Right forelimb (tissue), 1 donor: ENCODE data around the gene TMEM37.
A peak's percentile ranks its signal among the peaks of the same experiment; 100 is the strongest.
"Not testable (repeated sequence)": the region's sequence is repeated elsewhere in the genome, so short reads cannot be mapped to it uniquely, and the experiment has no call there.

Source experiments
- DNase-seq: peaks from one replicate; pipeline ENCODE4 v3.0.0-alpha.2; 2018

Gene TMEM37, protein sequence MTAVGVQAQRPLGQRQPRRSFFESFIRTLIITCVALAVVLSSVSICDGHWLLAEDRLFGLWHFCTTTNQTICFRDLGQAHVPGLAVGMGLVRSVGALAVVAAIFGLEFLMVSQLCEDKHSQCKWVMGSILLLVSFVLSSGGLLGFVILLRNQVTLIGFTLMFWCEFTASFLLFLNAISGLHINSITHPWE

DNA sequence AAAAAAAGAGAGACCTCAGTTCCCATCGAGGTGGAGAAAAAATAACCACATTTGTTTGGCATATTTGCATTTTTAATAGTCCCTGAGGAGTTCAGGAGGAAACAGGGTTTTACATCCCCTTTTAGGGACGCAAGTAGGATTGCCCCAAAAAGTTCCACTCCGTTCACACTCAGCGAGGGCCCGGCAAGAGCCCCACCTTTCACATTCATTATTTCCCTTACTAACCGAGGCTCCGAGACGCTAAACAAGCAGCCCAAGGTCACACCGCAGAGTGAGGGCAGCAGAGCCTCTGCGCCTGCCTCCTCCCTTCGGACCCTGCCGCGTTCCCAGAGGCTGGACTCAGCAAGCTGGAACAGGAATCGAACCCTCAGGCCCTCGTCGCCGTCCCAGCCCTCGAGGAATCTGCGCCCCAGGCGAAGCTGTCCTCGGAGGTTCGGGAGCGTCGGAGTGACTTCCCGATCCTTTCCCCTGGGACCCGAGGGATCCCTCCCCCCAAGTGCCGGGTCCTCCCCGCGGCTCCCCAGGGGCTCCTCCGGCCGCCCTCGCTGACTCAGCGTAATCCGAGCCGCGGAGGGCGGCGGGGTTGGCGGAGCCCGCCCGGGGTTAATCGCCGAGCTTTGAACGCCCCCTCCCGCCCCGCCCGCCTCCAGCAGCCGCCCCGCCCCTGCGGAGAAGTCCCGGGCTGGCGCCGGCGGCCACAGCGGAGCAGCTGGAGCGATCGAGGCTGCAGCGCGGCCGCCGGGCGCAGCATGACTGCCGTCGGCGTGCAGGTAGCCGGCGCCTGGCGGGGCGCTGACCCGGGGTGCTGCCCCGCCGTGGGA, at the start of gene TMEM37:
Gene TMEM37, plus strand, starts transcription at position 700 of the 821 bp plus-strand sequence. Its CDS starts 50 bp downstream, at position 750.
- peak; percentile 82 for DNase-seq

DNA sequence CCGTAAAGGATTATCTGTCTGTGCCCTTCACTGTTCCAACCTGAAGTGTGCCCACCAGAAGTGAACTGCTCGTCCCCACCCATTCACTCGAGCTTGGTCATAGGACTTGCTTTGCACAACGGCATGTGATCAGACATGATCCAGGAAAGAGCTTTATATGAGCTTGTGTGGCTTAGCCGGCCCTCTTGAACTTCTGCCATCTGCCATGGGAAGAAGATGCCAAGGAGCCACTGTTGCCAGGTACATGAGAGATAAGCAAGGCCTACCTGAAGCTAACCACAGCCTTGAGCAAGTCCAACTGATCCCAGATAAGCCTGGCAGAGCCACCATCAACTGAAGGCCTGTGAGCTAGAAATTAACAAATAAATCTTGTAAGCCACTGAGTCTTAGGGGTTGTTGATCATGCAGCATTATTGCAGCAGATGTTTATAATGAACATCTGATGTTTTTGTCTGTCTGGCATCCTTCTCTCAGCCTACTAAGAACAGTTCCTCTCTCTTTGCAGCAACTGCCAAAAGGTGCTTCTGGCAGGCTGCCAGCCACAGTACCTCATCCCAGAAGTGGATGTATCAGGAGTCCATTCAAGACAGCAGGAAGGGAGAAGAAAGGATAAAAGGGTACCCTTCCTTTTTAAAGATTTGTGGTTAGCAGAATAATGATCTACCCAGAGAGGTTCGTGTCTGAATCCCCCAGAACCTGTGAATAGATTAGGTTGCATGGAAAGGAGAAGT, 48.1 kb upstream of the TMEM37 start:
- DNase-seq, result no peak

DNA sequence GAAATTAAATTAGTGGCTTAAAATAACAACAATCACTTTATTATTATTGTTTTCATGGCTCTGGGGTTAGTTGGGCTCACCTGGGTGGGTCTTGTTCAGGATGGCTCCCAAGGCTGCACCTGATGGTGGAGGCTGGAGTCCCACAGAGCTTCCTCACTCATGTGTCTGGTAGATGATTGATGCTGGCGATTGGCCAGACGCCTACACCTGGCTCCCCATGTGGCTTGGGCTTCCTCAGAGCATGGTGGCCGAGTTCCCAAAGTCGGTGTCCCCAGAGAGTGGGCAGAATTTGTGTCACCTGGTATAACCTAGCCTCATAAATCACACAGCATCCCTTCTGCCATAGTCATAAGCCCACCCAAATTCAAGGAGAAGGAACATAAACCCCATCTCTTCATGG, 46.7 kb upstream of the TMEM37 start:
- no peak for DNase-seq

DNA sequence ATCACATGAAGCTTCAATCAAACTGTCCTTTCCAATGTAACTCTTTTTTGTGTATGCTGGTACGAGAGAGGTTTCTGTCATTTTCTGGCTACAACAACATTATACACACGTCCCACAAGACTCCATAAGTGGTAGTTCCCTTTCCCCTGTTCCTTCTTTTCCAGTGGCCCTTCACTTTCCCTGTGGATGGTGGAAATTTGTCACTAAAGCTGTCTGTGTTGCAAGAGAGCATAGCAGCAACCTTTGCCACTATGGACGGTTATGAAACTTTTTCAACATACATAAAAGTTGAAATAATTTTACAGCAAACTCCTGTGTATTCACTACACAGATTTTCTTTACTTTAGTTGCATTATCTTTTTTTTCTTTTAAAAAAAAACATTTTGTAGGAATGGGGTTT, 46.2 kb upstream of the TMEM37 start:
- DNase-seq, result no peak

DNA sequence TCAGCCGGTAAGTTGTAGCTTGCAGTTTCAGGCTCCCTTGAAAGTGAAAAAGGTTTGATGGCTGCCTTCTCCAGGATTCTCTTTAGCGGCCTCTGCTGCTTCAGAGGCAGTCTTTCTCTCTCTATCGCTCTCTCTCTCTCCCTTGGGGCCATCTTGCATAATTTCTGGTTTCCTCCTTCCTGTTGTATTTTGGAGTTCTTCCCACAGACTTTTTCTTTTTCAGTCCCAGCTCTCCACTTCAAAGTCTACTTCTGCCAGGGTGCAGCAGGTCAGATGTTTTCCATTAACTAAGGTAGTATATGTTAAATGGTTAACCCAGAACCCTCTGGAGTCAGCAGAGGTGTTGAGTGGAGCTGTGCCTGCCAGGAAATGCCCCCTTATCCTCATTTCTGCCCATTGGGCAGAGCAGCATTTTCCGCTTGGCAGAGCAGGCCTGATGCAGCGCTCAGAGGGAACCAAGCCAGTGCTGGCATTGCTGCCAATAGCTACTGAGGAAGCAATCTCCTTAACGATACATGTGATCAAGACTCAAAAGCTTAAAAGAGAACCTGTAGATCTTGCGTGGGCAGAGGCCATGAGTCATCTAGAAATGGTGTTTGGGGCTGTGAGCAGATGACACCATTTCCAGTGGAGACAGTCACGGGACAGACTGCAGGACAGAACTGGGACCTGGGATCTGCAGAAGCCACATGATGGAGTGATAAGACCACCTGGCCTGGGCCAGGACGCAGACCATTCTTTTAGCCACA, 44.1 kb upstream of the TMEM37 start:
- peak; percentile 71 for DNase-seq

DNA sequence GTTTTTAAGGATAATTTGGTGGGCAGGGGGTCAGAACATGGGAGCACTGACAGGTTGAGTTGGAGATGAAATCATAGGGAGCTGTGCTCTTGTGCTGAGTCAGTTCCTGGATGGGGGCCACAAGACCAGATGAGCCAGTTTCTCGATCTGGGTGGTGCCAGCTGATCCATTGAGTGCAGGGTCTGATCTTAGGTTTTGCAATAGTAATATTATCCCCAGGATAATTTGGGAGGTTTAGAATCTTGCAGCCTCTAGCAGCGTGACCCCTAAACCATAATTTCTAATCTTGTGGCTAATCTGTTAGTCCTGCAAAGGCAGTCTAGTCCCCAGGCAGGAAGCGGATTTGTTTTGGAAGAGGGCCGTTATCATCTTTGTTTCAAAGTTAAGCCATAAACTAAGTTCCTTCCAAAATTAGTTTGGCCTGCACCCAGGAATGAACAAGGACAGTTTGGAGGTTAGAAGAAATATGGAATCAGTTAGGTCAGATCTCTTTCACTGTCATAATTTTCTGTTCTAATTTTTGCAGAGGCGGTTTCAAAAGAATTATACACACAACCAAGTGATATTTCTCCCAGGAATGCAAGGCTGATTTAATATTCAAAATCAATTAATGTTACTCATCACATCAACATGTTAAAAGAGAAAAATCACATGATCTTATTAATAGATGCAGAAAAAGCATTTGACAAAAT, 41.9 kb upstream of the TMEM37 start:
- DNase-seq, result no peak

DNA sequence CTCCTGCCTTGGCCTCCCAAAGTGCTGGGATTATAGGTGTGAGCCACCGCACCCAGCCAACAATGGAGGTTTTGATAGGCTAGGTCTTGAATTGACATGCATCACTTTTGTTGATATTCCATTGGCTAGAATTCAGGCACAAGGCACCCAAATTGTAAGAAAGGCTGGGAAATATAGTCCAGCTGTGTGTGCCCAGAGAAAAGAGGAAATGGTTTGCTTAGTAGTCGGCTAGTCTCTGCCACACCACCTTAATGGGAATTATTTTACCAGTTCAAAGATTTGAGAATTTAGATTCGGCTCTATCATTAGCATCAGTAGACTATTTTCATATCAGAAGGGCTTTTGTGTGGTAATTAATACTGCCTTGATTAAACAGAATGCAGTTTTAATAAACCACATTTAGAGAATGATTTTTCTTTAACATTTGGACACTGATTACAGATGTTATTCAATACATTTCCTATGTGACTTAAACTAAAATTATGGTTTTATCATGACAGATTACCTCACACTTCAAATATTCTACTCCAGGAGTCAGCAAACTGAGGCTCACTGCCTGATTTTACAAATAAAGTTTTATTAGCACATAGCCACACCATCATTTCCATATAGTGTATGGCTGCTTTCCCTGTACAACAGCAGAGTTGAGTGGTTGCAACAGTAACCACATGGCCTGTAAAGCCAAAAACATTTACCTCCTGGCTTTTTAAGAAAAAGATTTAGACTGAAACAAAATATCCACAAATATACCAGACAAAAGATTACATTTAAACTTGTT, 37.5 kb upstream of the TMEM37 start:
- no peak for DNase-seq

DNA sequence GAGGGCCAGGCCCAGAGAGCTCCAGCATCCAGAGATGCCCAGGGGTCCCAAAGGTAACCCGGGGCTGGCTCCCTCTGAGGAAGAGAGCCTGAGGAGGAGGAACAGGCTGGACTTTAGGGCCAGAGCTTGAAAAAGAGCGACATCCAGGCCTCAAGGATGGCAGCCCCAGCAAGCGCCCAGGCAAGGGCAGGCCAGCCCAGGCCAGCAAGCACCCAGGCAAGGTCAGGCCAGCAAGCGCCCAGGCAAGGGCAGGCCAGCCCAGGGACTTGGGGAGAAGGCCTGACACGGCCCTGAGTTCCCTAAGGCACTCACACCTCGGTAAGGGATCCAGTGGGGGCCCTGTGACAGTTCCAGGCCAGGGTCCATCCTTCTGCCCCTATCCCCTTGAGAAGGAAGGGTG, 34.5 kb upstream of the TMEM37 start:
- no peak for DNase-seq

DNA sequence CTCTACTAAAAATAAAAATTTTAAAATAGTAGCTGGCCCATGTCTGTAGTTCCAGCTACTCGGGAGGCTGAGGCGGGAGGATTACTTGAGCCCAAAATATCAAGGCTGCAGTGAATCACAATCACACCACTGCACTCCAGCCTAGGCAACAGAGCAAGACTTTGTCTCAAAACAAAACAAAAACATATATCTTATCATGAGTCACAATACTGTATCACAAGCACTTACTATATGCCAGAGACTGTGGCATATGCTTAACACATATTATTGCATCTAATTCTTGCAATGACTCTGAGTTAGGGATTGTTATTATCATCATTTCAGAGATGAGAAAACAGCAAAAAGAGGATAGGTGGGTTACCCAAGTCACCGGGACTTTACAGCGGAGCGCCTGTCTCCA, 29.5 kb upstream of the TMEM37 start:
- DNase-seq, result no peak

DNA sequence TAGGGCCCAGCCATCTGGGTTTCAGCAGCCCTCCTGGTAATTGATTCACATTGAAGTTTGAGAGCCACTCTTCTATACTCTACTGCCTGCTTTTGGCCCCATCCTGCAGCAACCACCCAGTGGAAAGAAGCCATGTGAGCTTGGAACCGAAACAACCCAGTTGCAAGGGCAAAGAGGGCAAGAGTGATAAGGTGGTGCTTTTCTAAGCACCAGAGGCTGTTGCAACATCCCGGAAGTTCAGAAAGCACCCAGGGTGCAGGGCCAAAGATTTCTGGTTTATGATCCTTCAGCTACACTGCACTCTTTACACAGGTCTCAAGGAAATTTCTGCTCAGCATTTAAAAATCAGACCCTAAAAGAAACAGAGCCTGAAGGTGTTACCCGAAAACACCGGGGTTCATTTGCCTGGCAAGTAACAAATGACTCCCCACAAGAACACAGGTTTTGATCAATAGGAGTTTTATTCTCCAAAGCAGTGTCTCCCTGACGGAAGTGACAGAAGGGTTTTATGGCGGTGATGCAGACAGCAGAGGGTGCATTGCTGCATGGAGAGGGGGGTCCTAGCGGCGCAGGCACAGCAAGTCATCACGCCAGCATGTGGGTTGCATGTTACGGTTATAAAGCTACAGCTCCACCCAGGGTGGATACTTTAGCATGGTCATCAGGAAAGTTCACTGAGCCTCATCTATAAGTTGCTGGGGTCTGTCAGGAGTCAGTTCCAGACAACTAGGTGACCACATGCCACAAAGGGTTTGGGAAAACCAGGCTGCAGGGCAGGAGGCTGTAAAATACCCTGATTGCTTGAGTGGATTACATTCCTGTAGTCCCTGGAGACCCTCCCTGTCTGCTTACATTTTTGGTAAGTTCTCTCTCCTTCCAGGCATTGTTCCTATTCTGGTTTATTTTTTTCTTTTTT, 28.8 kb upstream of the TMEM37 start:
- no peak for DNase-seq

DNA sequence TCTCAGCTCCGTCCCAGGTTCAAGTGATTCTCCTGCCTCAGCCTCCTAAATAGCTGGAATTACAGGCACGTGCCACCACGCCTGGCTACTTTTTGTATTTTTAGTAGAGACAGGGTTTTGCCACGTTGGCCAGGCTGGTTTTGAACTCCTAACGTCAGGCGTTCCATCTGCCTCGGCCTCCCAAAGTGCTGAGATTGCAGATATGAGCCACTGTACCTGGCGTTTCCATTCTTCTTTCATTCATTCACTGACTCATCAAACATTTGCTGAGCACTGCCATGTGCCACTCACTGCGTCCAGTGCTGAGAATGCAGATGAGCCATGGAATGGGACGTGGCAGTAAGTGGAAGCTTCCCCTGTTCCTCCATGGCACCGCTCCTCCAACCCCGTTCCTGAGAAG, 28.0 kb upstream of the TMEM37 start:
- DNase-seq, result not testable (repeated sequence)

DNA sequence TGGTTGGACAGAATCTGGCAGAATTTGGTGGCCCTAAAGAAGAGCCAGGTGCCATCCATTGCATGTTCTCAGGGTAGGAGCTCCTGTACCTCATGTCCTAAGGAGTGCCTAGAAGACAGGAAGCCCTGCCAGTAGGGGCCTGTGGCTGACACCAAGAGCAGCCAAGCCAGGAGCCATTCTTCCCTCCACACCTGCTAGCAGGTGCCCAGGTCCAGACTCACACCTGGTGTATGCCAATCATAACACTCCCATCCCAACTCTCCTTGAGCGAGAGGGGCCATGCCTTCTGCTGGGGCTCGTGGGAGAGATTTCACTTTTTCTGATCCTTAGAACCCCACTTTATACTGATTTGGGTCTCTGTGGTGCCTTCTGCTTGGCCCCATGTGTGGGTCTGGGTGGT, 26.5 kb upstream of the TMEM37 start:
- no peak for DNase-seq

DNA sequence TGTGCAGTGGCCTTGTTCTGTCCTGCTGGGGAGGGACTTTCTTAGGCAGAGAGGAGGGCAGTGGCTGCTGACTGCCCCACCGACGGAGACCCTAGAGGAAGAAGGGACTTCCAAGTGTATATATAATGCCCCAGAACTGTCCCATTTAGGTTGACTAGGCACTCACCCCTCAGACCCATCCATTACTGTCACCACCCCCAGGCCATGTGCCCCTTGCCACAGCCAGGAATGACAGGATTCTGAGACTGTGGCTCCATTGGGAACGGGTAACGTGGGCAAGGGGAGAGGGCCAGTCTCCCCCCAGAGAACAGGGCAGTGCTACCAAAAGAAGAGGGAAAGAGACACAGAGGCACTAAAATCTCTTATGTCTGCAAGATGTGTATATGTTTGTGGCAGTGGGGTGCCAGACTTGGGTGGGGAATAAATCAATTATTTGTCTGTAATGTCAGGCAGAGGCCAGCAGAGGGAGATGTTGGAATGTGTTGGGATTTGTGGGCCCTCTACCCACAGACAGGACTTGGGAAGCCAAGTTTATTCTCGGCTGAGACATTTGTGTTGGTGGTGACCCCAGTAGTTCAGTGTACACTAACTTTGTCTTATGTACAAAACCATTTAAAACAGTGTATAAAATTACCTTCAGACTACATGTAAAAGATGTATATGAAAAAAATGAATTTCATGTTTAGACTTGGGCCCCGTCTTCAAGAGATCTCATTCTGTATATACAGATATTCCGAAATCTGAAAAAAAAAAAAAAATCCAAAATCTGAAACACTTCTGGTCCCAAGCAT, 24.0 kb upstream of the TMEM37 start:
- DNase-seq, result peak; percentile 58

DNA sequence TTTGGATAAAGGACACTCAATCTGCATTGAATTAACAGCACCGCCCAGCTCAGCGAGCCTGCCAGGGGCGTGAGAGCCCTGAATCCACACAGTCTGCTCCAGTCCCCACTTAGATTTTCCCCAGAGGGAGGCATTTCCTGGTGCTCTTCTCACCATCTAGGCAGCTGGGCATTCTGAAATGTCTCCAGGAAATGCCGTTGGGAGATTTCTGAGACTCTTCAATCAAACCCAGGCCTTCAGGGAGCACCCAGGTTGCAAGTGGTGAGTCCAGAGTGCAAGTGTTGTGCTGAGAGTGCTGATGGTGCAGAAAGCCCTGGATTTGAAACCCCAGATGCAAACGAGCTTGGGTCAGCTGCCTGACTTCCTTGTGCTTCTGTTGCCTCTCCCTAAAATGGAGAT, 23.4 kb upstream of the TMEM37 start:
- no peak for DNase-seq

DNA sequence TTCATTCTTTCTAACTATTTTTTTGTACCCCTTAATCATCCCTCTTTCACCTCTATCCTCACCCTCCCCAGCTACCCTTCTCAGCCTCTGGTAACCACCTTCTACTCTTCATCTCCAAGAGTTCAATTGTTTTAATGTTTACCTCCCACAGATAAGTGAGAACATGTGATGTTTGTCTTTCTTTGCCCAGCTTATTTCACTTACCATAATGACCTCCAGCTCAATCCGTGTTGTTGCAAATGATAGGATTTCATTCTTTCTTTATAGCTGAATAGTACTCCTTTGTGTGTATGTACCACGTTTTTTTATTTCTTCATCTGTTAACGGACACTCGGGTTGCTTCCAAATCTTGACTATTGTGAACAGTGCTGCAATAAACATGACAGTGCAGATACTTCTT, 22.1 kb upstream of the TMEM37 start:
- DNase-seq, result no peak

DNA sequence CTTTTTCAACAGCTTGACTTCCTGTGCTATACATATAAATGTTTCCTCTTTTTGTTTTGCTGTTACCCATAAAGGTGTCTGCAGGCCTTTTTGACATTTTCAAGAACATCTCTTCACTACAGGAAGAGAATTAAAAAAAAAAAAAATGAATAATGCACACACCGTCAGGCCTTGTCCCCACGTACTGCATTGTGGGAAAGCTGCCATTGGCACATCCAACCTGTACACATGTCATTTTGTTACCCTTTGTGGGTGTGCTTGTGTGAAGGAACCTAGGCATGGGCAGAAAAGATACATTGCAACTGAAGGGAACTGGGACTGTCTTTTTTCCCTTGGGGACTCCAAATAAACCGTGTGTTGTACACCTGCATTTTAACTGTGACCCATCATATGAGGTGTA, 16.8 kb upstream of the TMEM37 start:
- no peak for DNase-seq

DNA sequence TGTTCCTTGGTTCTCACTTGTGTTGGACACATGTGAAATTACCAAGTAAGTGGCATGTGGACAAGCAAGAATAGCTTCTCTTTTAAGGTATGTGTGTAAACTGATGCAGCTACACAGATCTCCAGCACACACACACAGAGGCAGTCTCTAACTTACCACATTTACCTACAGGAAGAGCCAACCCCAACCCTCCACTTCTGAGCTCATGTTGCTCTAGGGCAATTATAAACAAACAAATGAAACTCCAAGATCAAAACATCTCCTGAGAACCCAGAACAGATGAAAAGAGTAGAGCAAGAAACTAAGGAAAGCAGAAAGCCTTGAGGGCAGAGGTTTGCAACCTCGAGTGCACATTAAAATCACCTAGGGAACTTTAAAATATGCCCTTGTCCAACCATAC, 16.0 kb upstream of the TMEM37 start:
- no peak for DNase-seq

DNA sequence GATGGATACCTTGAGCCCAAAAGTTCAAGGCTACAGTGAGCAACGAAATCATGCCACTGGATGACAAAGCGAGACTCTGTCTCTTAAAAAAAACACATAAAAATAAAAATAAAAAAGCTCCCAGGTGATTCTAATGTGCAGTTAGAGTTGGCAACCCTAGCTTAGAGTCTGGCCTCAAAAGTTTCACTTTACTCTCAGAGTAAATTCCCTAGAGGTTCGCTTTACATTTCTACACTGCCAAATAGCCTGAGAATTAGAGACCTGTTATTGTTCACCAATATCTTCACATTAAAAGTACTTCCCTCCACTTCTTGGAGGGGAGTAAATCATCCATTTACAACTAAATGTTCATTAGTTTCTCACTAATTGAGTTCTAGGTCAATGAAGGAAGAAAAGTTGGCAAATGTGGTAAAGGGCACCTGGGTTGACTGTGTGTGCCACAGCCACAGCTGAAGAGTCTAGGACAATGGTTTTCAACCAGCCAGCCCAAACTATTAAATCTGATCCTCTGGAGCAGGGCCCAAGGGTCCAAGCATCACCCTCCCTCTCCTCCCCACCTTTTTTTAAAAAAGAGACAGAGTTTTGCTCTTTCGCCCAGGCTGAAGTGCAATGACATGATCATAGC, 15.2 kb upstream of the TMEM37 start:
- DNase-seq, result no peak

DNA sequence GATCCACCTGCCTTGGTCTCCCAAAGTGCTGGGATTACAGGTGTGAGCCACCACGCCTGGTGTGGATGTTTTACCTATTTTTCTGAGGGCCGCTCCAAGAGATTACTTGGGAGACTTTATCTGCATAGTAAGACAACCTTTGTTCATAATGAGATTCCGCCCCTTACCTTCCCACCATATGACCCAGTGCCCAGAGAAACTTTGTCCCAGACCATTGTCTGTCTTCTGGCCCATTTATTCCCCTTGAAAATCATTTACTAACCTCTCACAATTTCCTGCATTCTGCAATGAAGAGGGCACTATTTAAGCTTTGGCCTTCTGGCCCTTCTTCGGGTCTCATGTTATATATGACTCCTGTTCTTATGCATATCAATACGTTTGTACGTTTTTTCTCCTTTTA, 13.7 kb upstream of the TMEM37 start:
- no peak for DNase-seq
